IMR-90 (cell line): ENCODE data around the gene GPR183. TPM values are rescaled to one million over a fixed set of nuclear protein-coding genes. Genes with fewer than 3 reads are reported as not detected.

Experiments used
- ATAC-seq: fragments of 200-7000 bp; cut with Tn5 transposase; 2 replicates; pipeline ENCODE4 v1.9.1; 2020; ENCODE audit warnings: low read depth, mild to moderate bottlenecking, moderate library complexity
- BruUV-seq: library from RNA; stranded (reverse); fragments of 400-500 nt; replicated peaks from 2 replicates; lab custom pipeline; 2021; lab: Mats Ljungman, UMichigan
- CTCF ChIA-PET: fragments of 300-600 bp; formaldehyde crosslinking; extraction: SDS; loops from one replicate; lab custom pipeline; 2021; ENCODE audit warnings: antibody characterized with exemption; lab: Yijun Ruan, JAX
- POLR2A ChIA-PET: fragments of 300-600 bp; sonication (Branson Sonifier 250); formaldehyde crosslinking; loops from one replicate; lab custom pipeline; 2022; ENCODE audit warnings: antibody characterized with exemption; ENCODE audit not compliant: unreplicated experiment; lab: Charles Lee
- DNase-seq: peaks from one replicate; pipeline ENCODE4 v3.0.0; 2013
- H2AFZ ChIP-seq: replicated peaks from 2 replicates; pipeline ENCODE3; 2013; ENCODE audit warnings: low read length, mild to moderate bottlenecking; ENCODE audit not compliant: poor library complexity
- H2AK5ac ChIP-seq: 2 replicates; pipeline ENCODE4 v1.6.1; 2013; ENCODE audit warnings: low read depth, low read length, inconsistent platforms
- H2AK9ac ChIP-seq: replicated peaks from 2 replicates; pipeline ENCODE3; 2013; ENCODE audit warnings: mild to moderate bottlenecking, low read depth, low read length, moderate library complexity; ENCODE audit not compliant: poor library complexity
- H2BK120ac ChIP-seq: 2 replicates; pipeline ENCODE4 v1.6.1; 2013; ENCODE audit warnings: low read depth, low read length, inconsistent platforms
- H2BK15ac ChIP-seq: 3 replicates; pipeline ENCODE4 v1.6.1; 2013; ENCODE audit warnings: low read depth, low read length, inconsistent platforms
- H2BK20ac ChIP-seq: 2 replicates; pipeline ENCODE4 v1.6.1; 2013; ENCODE audit warnings: low read depth, mild to moderate bottlenecking, inconsistent platforms, low read length, moderate library complexity
- H2BK5ac ChIP-seq: 2 replicates; pipeline ENCODE4 v1.6.1; 2013; ENCODE audit warnings: mild to moderate bottlenecking, low read depth, low read length, inconsistent platforms; ENCODE audit not compliant: poor library complexity, severe bottlenecking
- H3K14ac ChIP-seq: replicated peaks from 2 replicates; pipeline ENCODE4 v1.6.1; 2013; ENCODE audit warnings: low read depth, low read length, inconsistent platforms
- H3K18ac ChIP-seq: 2 replicates; pipeline ENCODE4 v1.6.1; 2013; ENCODE audit warnings: low read depth, low read length, control low read depth
- H3K23ac ChIP-seq: 2 replicates; pipeline ENCODE4 v1.6.1; 2013; ENCODE audit warnings: low read depth, low read length, inconsistent platforms
- H3K27ac ChIP-seq: 2 replicates; pipeline ENCODE4 v1.5.1; 2013; ENCODE audit warnings: mild to moderate bottlenecking, control low read depth, low read length; ENCODE audit not compliant: insufficient read depth
- H3K27me3 ChIP-seq: 2 replicates; pipeline ENCODE4 v1.6.1; 2013; ENCODE audit warnings: low read length; ENCODE audit not compliant: control insufficient read depth, insufficient read depth
- H3K36me3 ChIP-seq: 2 replicates; pipeline ENCODE4 v1.6.1; 2013; ENCODE audit warnings: low read length, mixed read lengths; ENCODE audit not compliant: control insufficient read depth, insufficient read depth
- H3K4ac ChIP-seq: 2 replicates; pipeline ENCODE4 v1.6.1; 2013; ENCODE audit warnings: low read depth, low read length, inconsistent platforms
- H3K4me1 ChIP-seq: 2 replicates; pipeline ENCODE4 v1.6.1; 2013; ENCODE audit warnings: low read length, mixed read lengths; ENCODE audit not compliant: control insufficient read depth, insufficient read depth
- H3K4me2 ChIP-seq: 2 replicates; pipeline ENCODE4 v1.6.1; 2013; ENCODE audit warnings: low read depth, mild to moderate bottlenecking, control low read depth, low read length, moderate library complexity
- H3K4me3 ChIP-seq: 2 replicates; pipeline ENCODE4 v1.5.1; 2013; ENCODE audit warnings: low read depth, mild to moderate bottlenecking, control low read depth, low read length, moderate library complexity; ENCODE audit not compliant: insufficient read depth
- H3K56ac ChIP-seq: 2 replicates; pipeline ENCODE4 v1.6.1; 2013; ENCODE audit warnings: low read length, inconsistent platforms; ENCODE audit not compliant: insufficient read depth; ENCODE audit errors: extremely low read depth
- H3K79me1 ChIP-seq, 2 experiments: 2 replicates each; pipeline ENCODE4 v1.6.1; 2013; ENCODE audit warnings: low read length in 2 of 2, inconsistent platforms in 1 of 2, low read depth in 1 of 2
- H3K9ac ChIP-seq: 2 replicates; pipeline ENCODE4 v1.6.1; 2013; ENCODE audit warnings: low read depth, low read length, control low read depth
- H3K9me1 ChIP-seq: 2 replicates; pipeline ENCODE4 v1.6.1; 2013; ENCODE audit warnings: low read length, inconsistent platforms; ENCODE audit not compliant: insufficient read depth
- H3K9me3 ChIP-seq: 2 replicates; pipeline ENCODE4 v1.6.1; 2013; ENCODE audit warnings: low read length; ENCODE audit not compliant: control insufficient read depth, insufficient read depth
- H4K20me1 ChIP-seq: 2 replicates; pipeline ENCODE4 v1.6.1; 2013; ENCODE audit warnings: low read length, inconsistent platforms; ENCODE audit not compliant: insufficient read depth
- H4K5ac ChIP-seq: 2 replicates; pipeline ENCODE4 v1.6.1; 2013; ENCODE audit warnings: mild to moderate bottlenecking, low read depth, low read length, control low read depth
- H4K8ac ChIP-seq, 2 experiments: 2 replicates each; pipeline ENCODE4 v1.6.1; 2013; ENCODE audit warnings: low read depth in 2 of 2, low read length in 2 of 2, control low read depth in 1 of 2, inconsistent platforms in 1 of 2
- H4K91ac ChIP-seq: 2 replicates; pipeline ENCODE4 v1.6.1; 2013; ENCODE audit warnings: low read depth, low read length, inconsistent platforms; ENCODE audit not compliant: insufficient read depth
- FOS ChIP-seq: fragments of 150-350 bp; IDR thresholded peaks from 2 replicates; pipeline ENCODE4 v1.6.1; 2016; ENCODE audit warnings: low read depth, low read length
- MAZ ChIP-seq: IDR thresholded peaks from 2 replicates; pipeline ENCODE4 v1.6.1; 2012; ENCODE audit warnings: low read depth, mild to moderate bottlenecking, low read length, improper control_type of control experiment, moderate library complexity, borderline replicate concordance
- POLR2A ChIP-seq: IDR thresholded peaks from 2 replicates; pipeline ENCODE4 v1.6.1; 2012; ENCODE audit warnings: mild to moderate bottlenecking, low read depth, low read length
- RCOR1 ChIP-seq: IDR thresholded peaks from 2 replicates; pipeline ENCODE4 v1.6.1; 2012; ENCODE audit warnings: mild to moderate bottlenecking, low read length, improper control_type of control experiment; ENCODE audit not compliant: insufficient replicate concordance
- RFX5 ChIP-seq: IDR thresholded peaks from 2 replicates; pipeline ENCODE4 v1.8.0; 2012; ENCODE audit warnings: low read depth, mild to moderate bottlenecking, low read length, moderate library complexity
- SMC3 ChIP-seq: fragments of 150-350 bp; IDR thresholded peaks from 2 replicates; pipeline ENCODE4 v1.6.1; 2016; ENCODE audit warnings: low read depth, mild to moderate bottlenecking, antibody characterized with exemption, low read length, moderate library complexity
- WGBS, 2 experiments: methylation state at CpG; one replicate each; pipeline versions ENCODE4 v1.1.5 to v1.1.7; 2013; ENCODE audit warnings: missing lambda C conversion rate in 2 of 2; ENCODE audit not compliant: insufficient read length in 1 of 2; ENCODE audit errors: extremely low coverage in 2 of 2; 5-methylcytosine and 5-hydroxymethylcytosine counted together
- dilution Hi-C: fragments of 300-500 bp; cut with HindIII; formaldehyde crosslinking; loops from one replicate; pipeline ENCODE4 v1.14.3; 2018; ENCODE audit warnings: low sequenced_read_pairs; ENCODE audit not compliant: unreplicated experiment
- in situ Hi-C: fragments of 300-500 bp; cut with MboI; formaldehyde crosslinking; loops from 3 replicates; pipeline ENCODE4 v1.14.3; 2019; ENCODE audit warnings: low sequenced_read_pairs, inconsistent platforms, mixed read lengths
- intact Hi-C: fragments of 100-400 bp; cut with micrococcal nuclease; formaldehyde crosslinking; loops from 2 replicates; pipeline ENCODE4 v1.10.0; 2022
- polyA plus RNA-seq, 3 experiments: library from polyadenylated mRNA; depleted of rRNA; stranded (reverse); fragments of >200 nt; gene quantifications; 2 replicates each; pipeline ENCODE4 v1.2.3, GENCODE V29; 2012; ENCODE audit warnings: low replicate concordance in 1 of 3
- total RNA-seq: library from RNA; depleted of rRNA; stranded (reverse); fragments of >200 nt; gene quantifications from 2 replicates; pipeline ENCODE4 v1.2.3, GENCODE V29; 2012
- TF ChIP-seq, protein P1 (sequence below): fragments of 150-350 bp; IDR thresholded peaks from 2 replicates; pipeline ENCODE4 v1.6.1; 2017; ENCODE audit warnings: mild to moderate bottlenecking, antibody characterized with exemption, low read length, low read depth
- TF ChIP-seq, protein P2 (sequence below): conservative IDR thresholded peaks from 2 replicates; pipeline ENCODE4 v1.5.1; 2012; ENCODE audit warnings: mild to moderate bottlenecking, low read depth, low read length, improper control_type of control experiment

GPR183 gene
- total and polyA plus RNA-seq, 2 of the 4 experiments (the other 2 are of a cell fraction), result 0.18 to 0.31 TPM

DNA sequence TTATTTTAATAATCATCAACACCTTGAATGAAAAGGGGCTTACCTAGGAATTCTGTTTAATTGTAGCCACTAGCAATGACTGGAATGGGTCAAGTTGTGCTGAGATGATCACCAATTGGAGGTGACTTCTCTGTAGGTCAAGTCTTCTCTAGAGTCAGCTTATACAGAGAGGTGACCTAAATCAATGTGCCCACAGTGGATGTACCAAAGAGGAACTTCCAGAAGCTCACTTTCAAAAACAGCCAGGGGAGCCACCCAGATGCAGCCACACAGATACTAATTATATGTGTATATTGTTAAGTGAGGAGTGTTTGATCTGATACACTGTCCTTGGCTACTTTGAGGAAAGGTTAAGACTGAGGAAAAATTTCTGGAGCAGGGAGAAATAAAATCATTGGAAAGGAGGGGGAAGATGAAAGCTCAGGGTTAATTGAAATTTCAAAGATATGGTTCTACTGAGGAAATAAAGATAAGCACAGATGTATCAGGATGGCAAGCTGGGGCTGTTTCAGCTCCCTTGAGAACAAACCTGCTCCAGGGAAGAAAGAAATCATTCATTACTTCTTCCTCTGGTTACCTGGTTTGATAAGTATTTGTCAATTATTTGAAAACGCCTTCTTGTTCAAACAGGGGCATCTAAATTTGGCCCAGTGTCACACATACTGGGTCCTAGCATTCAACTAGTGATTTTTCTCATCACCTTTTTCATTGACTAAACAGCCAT is 5.1 kb downstream of the GPR183 start:
- peaks cover 6% of the 10 kb centered on the region; the same call in 1 of the 2 replicates for H3K9me1 ChIP-seq
- H3K9me3 ChIP-seq, result no peaks in the 10 kb centered on the region
- no peak overlapping the region for H3K4me2 ChIP-seq
- H3K27ac ChIP-seq, result no peak overlapping the region
- no peaks in the 10 kb centered on the region for H3K4me1 ChIP-seq
- H3K4me3 ChIP-seq, result no peak overlapping the region
- TF ChIP-seq, protein P1, sequence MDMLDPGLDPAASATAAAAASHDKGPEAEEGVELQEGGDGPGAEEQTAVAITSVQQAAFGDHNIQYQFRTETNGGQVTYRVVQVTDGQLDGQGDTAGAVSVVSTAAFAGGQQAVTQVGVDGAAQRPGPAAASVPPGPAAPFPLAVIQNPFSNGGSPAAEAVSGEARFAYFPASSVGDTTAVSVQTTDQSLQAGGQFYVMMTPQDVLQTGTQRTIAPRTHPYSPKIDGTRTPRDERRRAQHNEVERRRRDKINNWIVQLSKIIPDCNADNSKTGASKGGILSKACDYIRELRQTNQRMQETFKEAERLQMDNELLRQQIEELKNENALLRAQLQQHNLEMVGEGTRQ, result no peak
- TF ChIP-seq MAZ (no peak), SMC3 (no peak), RFX5 (no peak), FOS (no peak), POLR2A (no peak), RCOR1 (no peak)
- TF ChIP-seq, protein P2, sequence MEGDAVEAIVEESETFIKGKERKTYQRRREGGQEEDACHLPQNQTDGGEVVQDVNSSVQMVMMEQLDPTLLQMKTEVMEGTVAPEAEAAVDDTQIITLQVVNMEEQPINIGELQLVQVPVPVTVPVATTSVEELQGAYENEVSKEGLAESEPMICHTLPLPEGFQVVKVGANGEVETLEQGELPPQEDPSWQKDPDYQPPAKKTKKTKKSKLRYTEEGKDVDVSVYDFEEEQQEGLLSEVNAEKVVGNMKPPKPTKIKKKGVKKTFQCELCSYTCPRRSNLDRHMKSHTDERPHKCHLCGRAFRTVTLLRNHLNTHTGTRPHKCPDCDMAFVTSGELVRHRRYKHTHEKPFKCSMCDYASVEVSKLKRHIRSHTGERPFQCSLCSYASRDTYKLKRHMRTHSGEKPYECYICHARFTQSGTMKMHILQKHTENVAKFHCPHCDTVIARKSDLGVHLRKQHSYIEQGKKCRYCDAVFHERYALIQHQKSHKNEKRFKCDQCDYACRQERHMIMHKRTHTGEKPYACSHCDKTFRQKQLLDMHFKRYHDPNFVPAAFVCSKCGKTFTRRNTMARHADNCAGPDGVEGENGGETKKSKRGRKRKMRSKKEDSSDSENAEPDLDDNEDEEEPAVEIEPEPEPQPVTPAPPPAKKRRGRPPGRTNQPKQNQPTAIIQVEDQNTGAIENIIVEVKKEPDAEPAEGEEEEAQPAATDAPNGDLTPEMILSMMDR, result no peak
- H4K5ac ChIP-seq, result no peak overlapping the region
- H3K79me1 ChIP-seq, result peaks cover 5 to 8% of the 10 kb centered on the region in 2 experiments; a peak in 3 of 4 replicates
- H3K18ac ChIP-seq, result no peak overlapping the region
- no peak overlapping the region for H3K56ac ChIP-seq
- no peak overlapping the region for H4K91ac ChIP-seq
- H2BK120ac ChIP-seq, result no peak overlapping the region
- H2BK20ac ChIP-seq, result no peak overlapping the region
- WGBS, 2 experiments, result no CpG with 5 or more reads among the region's 1 CpG
- intact Hi-C loops, result no loop called here
- no peak overlapping the region for H3K14ac ChIP-seq
- CTCF ChIA-PET, result interaction anchor here (0.5 to 0.6 kb wide), 2 partner anchors 135 to 140 kb away, joined by 3 read pairs; no protein-coding TSS in a partner anchor
- H3K27me3 ChIP-seq, result no peaks in the 10 kb centered on the region
- H4K20me1 ChIP-seq, result peaks cover 3% of the 10 kb centered on the region; the same call in 1 of the 2 replicates
- no peak overlapping the region for H4K8ac ChIP-seq
- no peak overlapping the region for H3K9ac ChIP-seq
- no peak for DNase-seq
- no TSS peak for BruUV-seq
- H3K4ac ChIP-seq, result no peak overlapping the region
- no peak overlapping the region for H2AFZ ChIP-seq
- in situ Hi-C loops, result no loop called here
- H3K23ac ChIP-seq, result no peak overlapping the region
- H3K36me3 ChIP-seq, result peaks cover 2% of the 10 kb centered on the region; the same call in 1 of the 2 replicates
- no peak overlapping the region for H2AK5ac ChIP-seq
- no peak overlapping the region for H2AK9ac ChIP-seq
- H2BK5ac ChIP-seq, result no peak overlapping the region
- POLR2A ChIA-PET, result no interaction called here
- H2BK15ac ChIP-seq, result no peak overlapping the region
- no peak for ATAC-seq
- dilution Hi-C loops, result no loop called here
